A673 (cell line): ENCODE data around the gene EFL1.
"Not testable (repeated sequence)": the region's sequence is repeated elsewhere in the genome, so short reads cannot be mapped to it uniquely, and the experiment has no call there.

Source experiments
- EZH2 ChIP-seq: fragments of 200-600 bp; sonication (generic); IDR thresholded peaks from 2 replicates; pipeline ENCODE4 v1.6.1; 2017; ENCODE audit warnings: borderline replicate concordance, low read depth, mild to moderate bottlenecking, mixed read lengths, antibody characterized with exemption, low read length; ENCODE audit not compliant: poor library complexity, severe bottlenecking
- TF ChIP-seq, protein P1 (sequence below): fragments of 300-800, 200-600 bp; sonication (generic); conservative IDR thresholded peaks from 2 replicates; pipeline ENCODE4 v1.5.1; 2017; ENCODE audit warnings: low read depth, mild to moderate bottlenecking, antibody characterized with exemption, low read length, moderate library complexity, mixed read lengths

DNA sequence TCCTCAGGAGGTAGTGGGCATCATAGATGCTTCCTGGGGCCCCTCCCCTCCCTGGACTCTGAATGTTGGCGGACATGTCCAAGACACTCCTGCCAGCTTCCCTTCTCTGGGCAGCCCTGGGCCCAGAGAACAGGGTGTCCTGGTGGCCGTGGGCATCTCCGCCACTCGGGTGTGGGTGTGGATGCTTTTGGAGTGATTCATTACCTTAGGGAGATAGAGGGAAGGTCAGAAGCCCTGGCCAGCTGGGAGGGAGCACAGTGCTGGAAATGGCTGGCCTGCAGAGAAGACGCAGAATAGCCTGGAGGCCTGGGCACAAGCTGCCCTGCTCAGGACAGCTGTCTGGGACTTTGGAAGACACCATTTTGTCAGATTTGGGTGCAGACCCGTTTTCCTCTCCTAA lies 37.8 kb upstream of the EFL1 start:
- TF ChIP-seq, protein P1, sequence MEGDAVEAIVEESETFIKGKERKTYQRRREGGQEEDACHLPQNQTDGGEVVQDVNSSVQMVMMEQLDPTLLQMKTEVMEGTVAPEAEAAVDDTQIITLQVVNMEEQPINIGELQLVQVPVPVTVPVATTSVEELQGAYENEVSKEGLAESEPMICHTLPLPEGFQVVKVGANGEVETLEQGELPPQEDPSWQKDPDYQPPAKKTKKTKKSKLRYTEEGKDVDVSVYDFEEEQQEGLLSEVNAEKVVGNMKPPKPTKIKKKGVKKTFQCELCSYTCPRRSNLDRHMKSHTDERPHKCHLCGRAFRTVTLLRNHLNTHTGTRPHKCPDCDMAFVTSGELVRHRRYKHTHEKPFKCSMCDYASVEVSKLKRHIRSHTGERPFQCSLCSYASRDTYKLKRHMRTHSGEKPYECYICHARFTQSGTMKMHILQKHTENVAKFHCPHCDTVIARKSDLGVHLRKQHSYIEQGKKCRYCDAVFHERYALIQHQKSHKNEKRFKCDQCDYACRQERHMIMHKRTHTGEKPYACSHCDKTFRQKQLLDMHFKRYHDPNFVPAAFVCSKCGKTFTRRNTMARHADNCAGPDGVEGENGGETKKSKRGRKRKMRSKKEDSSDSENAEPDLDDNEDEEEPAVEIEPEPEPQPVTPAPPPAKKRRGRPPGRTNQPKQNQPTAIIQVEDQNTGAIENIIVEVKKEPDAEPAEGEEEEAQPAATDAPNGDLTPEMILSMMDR = not testable (repeated sequence)
- TF ChIP-seq EZH2 = not testable (repeated sequence)
